ENCODE measurements around the gene ANKRD28.
"Not testable (repeated sequence)": the region's sequence is repeated elsewhere in the genome, so short reads cannot be mapped to it uniquely, and the experiment has no call there.

The ANKRD28 gene

DNA sequence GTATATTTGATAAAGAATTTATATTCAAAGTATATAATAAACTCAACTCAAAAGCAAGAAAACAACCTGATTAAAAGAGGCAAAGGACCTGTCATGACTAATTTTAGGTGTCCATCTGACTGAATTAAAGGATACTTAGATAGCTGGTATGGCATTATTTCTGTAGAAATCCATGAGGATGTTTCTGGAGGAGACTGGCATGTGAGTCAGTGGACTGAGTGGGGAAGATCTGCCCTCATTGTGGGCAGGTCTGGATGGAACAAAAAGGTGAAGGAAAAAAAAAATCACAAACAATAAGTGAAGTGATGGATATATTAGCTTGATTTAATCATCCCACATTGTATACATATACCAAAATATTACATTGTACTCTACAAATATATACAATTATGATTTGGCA is 16.6 kb downstream of the ANKRD28 start:
- Histone ChIP-seq H3K4me2 (ENCODE audit: low read length) (no peak overlapping the region), H3K79me2 (ENCODE audit: insufficient read depth, low read length) (peaks cover 32% of the 10 kb centered on the region), H3K27me3 (ENCODE audit: insufficient read depth, low read length) (no peaks in the 10 kb centered on the region), H3K9ac (ENCODE audit: low read length) (no peak overlapping the region), H3K4me3 (ENCODE audit: low read depth, low read length, poor library complexity, severe bottlenecking) (no peak overlapping the region), H3K9me2 (ENCODE audit: low read depth, low read length) (no peaks in the 10 kb centered on the region), H3F3A (ENCODE audit: insufficient read depth, low read length) (no peaks in the 10 kb centered on the region), H3K36me3 (ENCODE audit: insufficient read depth, low read length) (peaks cover 25% of the 10 kb centered on the region; the same call in 1 of the 2 replicates), H3K4me1 (ENCODE audit: insufficient read depth, low read length, severe bottlenecking) (no peaks in the 10 kb centered on the region), H3K27ac (ENCODE audit: low read depth, low read length, poor library complexity, severe bottlenecking) (no peak overlapping the region), H2AFZ (ENCODE audit: low read length) (no peak overlapping the region), H4K20me1 (ENCODE audit: insufficient read depth, low read length) (no peaks in the 10 kb centered on the region), H3K9me3 (ENCODE audit: low read length) (no peaks in the 10 kb centered on the region)
- TF ChIP-seq EZH2 (IDR thresholded peaks at IDR 0.05; ENCODE audit: borderline replicate concordance, low read length) = no peak
- TF ChIP-seq, protein P1, sequence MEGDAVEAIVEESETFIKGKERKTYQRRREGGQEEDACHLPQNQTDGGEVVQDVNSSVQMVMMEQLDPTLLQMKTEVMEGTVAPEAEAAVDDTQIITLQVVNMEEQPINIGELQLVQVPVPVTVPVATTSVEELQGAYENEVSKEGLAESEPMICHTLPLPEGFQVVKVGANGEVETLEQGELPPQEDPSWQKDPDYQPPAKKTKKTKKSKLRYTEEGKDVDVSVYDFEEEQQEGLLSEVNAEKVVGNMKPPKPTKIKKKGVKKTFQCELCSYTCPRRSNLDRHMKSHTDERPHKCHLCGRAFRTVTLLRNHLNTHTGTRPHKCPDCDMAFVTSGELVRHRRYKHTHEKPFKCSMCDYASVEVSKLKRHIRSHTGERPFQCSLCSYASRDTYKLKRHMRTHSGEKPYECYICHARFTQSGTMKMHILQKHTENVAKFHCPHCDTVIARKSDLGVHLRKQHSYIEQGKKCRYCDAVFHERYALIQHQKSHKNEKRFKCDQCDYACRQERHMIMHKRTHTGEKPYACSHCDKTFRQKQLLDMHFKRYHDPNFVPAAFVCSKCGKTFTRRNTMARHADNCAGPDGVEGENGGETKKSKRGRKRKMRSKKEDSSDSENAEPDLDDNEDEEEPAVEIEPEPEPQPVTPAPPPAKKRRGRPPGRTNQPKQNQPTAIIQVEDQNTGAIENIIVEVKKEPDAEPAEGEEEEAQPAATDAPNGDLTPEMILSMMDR (IDR thresholded peaks at IDR 0.05; ENCODE audit: low read length) = no peak

DNA sequence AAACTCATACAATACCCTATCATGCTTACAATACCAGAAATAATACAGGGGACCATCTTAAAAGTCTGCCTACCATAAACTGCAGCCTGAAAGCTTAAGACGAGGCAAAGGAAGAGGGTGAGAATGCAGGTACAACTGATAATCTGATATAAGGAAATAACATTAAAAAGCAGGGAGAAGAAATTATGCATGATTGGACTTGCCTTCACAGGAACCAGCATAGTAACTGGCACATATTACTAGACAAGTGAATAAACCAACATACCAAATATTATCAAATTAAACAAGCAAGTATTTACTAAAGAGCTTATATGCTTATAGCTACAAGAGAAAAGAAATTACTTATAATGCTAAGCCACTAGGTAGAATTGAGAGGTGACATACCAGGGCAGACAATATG is 18.7 kb downstream of the ANKRD28 start:
- TF ChIP-seq, protein P1 (IDR thresholded peaks at IDR 0.05; ENCODE audit: low read length) = no peak
- TF ChIP-seq EZH2 (IDR thresholded peaks at IDR 0.05; ENCODE audit: borderline replicate concordance, low read length) = no peak
- no peak overlapping the region for H2AFZ ChIP-seq (ENCODE audit: low read length)
- no peak overlapping the region for H3K9ac ChIP-seq (ENCODE audit: low read length)
- H3K27me3 ChIP-seq (ENCODE audit: insufficient read depth, low read length) = no peaks in the 10 kb centered on the region
- no peak overlapping the region for H3K4me2 ChIP-seq (ENCODE audit: low read length)
- no peaks in the 10 kb centered on the region for H3F3A ChIP-seq (ENCODE audit: insufficient read depth, low read length)
- peaks cover 29% of the 10 kb centered on the region for H3K79me2 ChIP-seq (ENCODE audit: insufficient read depth, low read length)
- no peak overlapping the region for H3K27ac ChIP-seq (ENCODE audit: low read depth, low read length, poor library complexity, severe bottlenecking)
- H3K36me3 ChIP-seq (ENCODE audit: insufficient read depth, low read length) = peaks cover 18% of the 10 kb centered on the region; the same call in 1 of the 2 replicates
- no peaks in the 10 kb centered on the region for H3K4me1 ChIP-seq (ENCODE audit: insufficient read depth, low read length, severe bottlenecking)
- no peaks in the 10 kb centered on the region for H4K20me1 ChIP-seq (ENCODE audit: insufficient read depth, low read length)
- no peaks in the 10 kb centered on the region for H3K9me2 ChIP-seq (ENCODE audit: low read depth, low read length)
- no peak overlapping the region for H3K4me3 ChIP-seq (ENCODE audit: low read depth, low read length, poor library complexity, severe bottlenecking)
- H3K9me3 ChIP-seq (ENCODE audit: low read length) = no peaks in the 10 kb centered on the region

DNA sequence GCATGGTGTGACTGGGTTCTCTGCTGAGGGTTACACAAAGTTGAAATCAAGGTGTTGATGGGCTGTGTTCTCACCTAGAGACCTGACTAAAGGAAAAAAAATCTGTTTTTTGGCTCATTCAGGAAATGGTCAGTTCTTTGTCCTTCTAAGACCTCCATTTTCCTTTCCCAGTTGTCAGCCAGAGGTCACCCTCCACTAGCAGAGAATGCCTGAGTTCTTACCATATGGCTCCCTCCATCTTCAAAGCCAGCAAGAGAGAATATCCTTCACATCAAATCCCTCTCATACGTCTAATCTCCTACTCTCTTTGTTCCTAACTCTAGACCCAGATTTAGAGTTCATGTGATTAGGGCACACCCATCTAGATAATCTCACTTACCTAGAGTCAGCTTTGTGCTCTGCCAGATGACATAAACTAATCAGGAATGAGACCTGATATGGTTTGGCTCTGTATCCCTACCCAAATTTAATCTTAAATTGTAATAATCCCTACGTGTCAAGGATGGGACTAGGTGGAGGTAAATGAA is 19.4 kb downstream of the ANKRD28 start:
- no peak overlapping the region for H2AFZ ChIP-seq (ENCODE audit: low read length)
- H4K20me1 ChIP-seq (ENCODE audit: insufficient read depth, low read length) = no peaks in the 10 kb centered on the region
- H3K36me3 ChIP-seq (ENCODE audit: insufficient read depth, low read length) = peaks cover 18% of the 10 kb centered on the region; the same call in 1 of the 2 replicates
- no peaks in the 10 kb centered on the region for H3F3A ChIP-seq (ENCODE audit: insufficient read depth, low read length)
- H3K9ac ChIP-seq (ENCODE audit: low read length) = no peak overlapping the region
- no peak overlapping the region for H3K4me2 ChIP-seq (ENCODE audit: low read length)
- no peaks in the 10 kb centered on the region for H3K9me3 ChIP-seq (ENCODE audit: low read length)
- TF ChIP-seq, protein P1 (IDR thresholded peaks at IDR 0.05; ENCODE audit: low read length) = no peak
- no peak for TF ChIP-seq EZH2 (IDR thresholded peaks at IDR 0.05; ENCODE audit: borderline replicate concordance, low read length)
- no peaks in the 10 kb centered on the region for H3K4me1 ChIP-seq (ENCODE audit: insufficient read depth, low read length, severe bottlenecking)
- H3K4me3 ChIP-seq (ENCODE audit: low read depth, low read length, poor library complexity, severe bottlenecking) = no peak overlapping the region
- H3K79me2 ChIP-seq (ENCODE audit: insufficient read depth, low read length) = peaks cover 29% of the 10 kb centered on the region
- no peak overlapping the region for H3K27ac ChIP-seq (ENCODE audit: low read depth, low read length, poor library complexity, severe bottlenecking)
- no peaks in the 10 kb centered on the region for H3K27me3 ChIP-seq (ENCODE audit: insufficient read depth, low read length)
- H3K9me2 ChIP-seq (ENCODE audit: low read depth, low read length) = no peaks in the 10 kb centered on the region

DNA sequence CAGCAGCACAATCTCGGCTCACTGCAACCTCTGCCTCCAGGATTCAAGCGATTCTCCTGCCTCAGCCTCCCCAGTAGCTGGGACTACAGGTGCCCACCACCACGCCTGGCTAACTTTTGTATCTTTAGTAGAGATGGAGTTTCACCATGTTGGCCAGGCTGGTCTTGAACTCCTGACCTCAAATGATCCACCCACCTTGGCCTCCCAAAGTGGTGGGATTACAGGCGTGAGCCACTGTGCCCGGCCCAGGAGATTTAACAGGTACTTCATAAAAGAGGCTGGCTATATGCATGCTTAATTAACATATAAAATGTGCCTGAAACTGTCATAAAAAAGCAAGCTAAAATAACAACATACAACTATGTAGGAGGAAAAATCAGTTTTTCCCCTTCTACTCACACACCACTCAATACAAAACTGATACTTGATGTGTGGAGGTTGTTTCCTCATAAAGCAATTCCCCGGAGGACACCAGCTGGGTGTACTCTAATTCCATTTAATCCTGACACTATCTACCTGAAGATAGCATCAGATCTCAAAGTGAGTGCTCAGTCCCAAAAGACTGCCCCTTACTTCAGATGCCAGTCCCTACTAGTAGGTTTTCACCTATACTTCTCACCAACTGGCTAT is 22.7 kb downstream of the ANKRD28 start:
- Histone ChIP-seq H3K79me2 (ENCODE audit: insufficient read depth, low read length) (peaks cover 16% of the 10 kb centered on the region), H3K36me3 (ENCODE audit: insufficient read depth, low read length) (peaks cover 18% of the 10 kb centered on the region; the same call in 1 of the 2 replicates)
- H3K27ac ChIP-seq (ENCODE audit: low read depth, low read length, poor library complexity, severe bottlenecking); H3K4me3 ChIP-seq (ENCODE audit: low read depth, low read length, poor library complexity, severe bottlenecking); H3K9me3 ChIP-seq (ENCODE audit: low read length); H3K27me3 ChIP-seq (ENCODE audit: insufficient read depth, low read length); H3F3A ChIP-seq (ENCODE audit: insufficient read depth, low read length); H3K4me2 ChIP-seq (ENCODE audit: low read length); H4K20me1 ChIP-seq (ENCODE audit: insufficient read depth, low read length); H2AFZ ChIP-seq (ENCODE audit: low read length); H3K4me1 ChIP-seq (ENCODE audit: insufficient read depth, low read length, severe bottlenecking); H3K9me2 ChIP-seq (ENCODE audit: low read depth, low read length); H3K9ac ChIP-seq (ENCODE audit: low read length): not testable (repeated sequence)
